ENCODE measurements around the gene MYOG. TPM values are rescaled to one million over a fixed set of nuclear protein-coding genes. Genes with fewer than 3 reads are reported as not detected.

Gene MYOG
- total and polyA plus RNA-seq, 10 of the 15 experiments (the other 5 are each of a cell fraction or from before 2014, with no cell fraction given), result not detected

DNA sequence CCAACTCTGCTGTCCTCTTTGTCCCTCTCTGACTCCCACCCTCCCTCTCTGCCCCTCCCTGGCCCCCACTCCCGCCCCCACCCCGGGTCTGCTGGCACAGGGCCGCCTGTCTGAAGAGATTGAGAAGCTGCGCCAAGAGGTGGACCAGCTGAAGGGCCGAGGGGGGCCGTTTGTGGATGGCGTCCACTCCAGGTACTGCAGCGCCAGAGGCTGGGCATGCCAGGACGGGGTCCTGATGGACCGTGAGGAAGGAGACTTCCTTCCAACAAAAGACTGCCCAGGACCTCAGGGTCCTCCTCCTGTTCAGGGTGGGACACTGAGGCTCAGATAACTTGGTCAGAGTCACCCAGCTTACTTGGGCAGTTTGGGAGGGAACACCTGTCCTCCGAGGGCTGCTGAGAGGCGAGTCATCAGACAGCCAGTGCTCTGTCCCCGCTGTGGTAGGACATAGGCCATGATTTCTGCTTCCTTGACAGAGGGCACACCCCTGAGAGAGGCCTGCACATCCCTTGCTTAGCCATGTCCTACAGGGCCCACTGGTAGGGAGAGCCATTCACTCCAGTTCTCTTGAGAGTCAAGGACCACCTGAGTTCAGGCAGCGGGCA is 36.1 kb downstream of the MYOG start:
- Histone ChIP-seq H3K79me2 (ENCODE audit: control insufficient read depth, insufficient read depth, low read length) (no peaks in the 10 kb centered on the region), H3K9me3 (replicated peaks; ENCODE audit: control insufficient read depth, insufficient read depth, low read length) (no peaks in the 10 kb centered on the region), H2AFZ (ENCODE audit: control insufficient read depth, low read depth, low read length) (no peak overlapping the region), H3K36me3 (ENCODE audit: control insufficient read depth in 2 of 2, insufficient read depth in 2 of 2, low read length in 1 of 2) (no peaks in the 10 kb centered on the region), H3K4me2 (ENCODE audit: control insufficient read depth, insufficient read depth) (no peak overlapping the region), H3K27me3 (replicated peaks in 1 of 2; ENCODE audit: control insufficient read depth in 2 of 2, insufficient read depth in 2 of 2, low read length in 1 of 2) (peaks cover 0 to 2% of the 10 kb centered on the region in 2 experiments; a peak in 1 of 4 replicates), H4K20me1 (ENCODE audit: control insufficient read depth, insufficient read depth) (no peaks in the 10 kb centered on the region), H3K4me1 (ENCODE audit: control insufficient read depth, insufficient read depth, low read length) (no peaks in the 10 kb centered on the region), H3K27ac (ENCODE audit: control insufficient read depth, insufficient read depth) (no peak overlapping the region), H3K9ac (ENCODE audit: control insufficient read depth, insufficient read depth, low read length) (no peak overlapping the region), H3K4me3 (no peak overlapping the region)
- FAIRE-seq, result no peak
- no peak for TF ChIP-seq IKZF1 (conservative IDR thresholded peaks at IDR 0.05)
- TF ChIP-seq ZNF384 (IDR thresholded peaks at IDR 0.05; ENCODE audit: borderline replicate concordance, low read depth, low read length), result no peak
- TF ChIP-seq YBX1 (IDR thresholded peaks at IDR 0.05), result no peak
- TF ChIP-seq ZNF217 (IDR thresholded peaks at IDR 0.05), result no peak
- TF ChIP-seq, protein P1, sequence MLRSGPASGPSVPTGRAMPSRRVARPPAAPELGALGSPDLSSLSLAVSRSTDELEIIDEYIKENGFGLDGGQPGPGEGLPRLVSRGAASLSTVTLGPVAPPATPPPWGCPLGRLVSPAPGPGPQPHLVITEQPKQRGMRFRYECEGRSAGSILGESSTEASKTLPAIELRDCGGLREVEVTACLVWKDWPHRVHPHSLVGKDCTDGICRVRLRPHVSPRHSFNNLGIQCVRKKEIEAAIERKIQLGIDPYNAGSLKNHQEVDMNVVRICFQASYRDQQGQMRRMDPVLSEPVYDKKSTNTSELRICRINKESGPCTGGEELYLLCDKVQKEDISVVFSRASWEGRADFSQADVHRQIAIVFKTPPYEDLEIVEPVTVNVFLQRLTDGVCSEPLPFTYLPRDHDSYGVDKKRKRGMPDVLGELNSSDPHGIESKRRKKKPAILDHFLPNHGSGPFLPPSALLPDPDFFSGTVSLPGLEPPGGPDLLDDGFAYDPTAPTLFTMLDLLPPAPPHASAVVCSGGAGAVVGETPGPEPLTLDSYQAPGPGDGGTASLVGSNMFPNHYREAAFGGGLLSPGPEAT (IDR thresholded peaks at IDR 0.05; ENCODE audit: low read depth), result no peak
- TF ChIP-seq, protein P2, sequence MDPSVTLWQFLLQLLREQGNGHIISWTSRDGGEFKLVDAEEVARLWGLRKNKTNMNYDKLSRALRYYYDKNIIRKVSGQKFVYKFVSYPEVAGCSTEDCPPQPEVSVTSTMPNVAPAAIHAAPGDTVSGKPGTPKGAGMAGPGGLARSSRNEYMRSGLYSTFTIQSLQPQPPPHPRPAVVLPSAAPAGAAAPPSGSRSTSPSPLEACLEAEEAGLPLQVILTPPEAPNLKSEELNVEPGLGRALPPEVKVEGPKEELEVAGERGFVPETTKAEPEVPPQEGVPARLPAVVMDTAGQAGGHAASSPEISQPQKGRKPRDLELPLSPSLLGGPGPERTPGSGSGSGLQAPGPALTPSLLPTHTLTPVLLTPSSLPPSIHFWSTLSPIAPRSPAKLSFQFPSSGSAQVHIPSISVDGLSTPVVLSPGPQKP (IDR thresholded peaks at IDR 0.05; ENCODE audit: low read depth, low read length), result no peak
- TF ChIP-seq ESRRA (IDR thresholded peaks at IDR 0.05; ENCODE audit: low read length), result no peak
- TF ChIP-seq SREBF1 (IDR thresholded peaks at IDR 0.05; ENCODE audit: low read length), result no peak
- no peak for TF ChIP-seq HDAC6 (IDR thresholded peaks at IDR 0.05; ENCODE audit: unreplicated experiment)
- TF ChIP-seq POU2F2 (IDR thresholded peaks at IDR 0.05; ENCODE audit: borderline replicate concordance, low read depth, low read length), result no peak
- no peak for TF ChIP-seq CHD2 (IDR thresholded peaks at IDR 0.05; ENCODE audit: borderline replicate concordance, low read depth, low read length)
- POLR2A ChIA-PET, result no interaction called here
- ATAC-seq, result no peak
- RAD21 ChIA-PET (ENCODE audit: unreplicated experiment), result no interaction called here
- BruUV-seq (replicated peaks), result no TSS peak
- in situ Hi-C loops (cut with MboI), result no loop called here
- intact Hi-C loops (cut with micrococcal nuclease; ENCODE audit: unreplicated experiment), result no loop called here
- DNase-seq (ENCODE audit: low read depth, low spot score), result no peak
- 23% methylated on average over 11 of the region's 14 CpGs for WGBS (ENCODE audit: insufficient coverage, insufficient replicate concordance, low lambda C conversion rate, missing lambda C conversion rate)
- CTCF ChIA-PET, result no interaction called here
- SMC1A ChIA-PET (ENCODE audit: uncharacterized antibody, unreplicated experiment), result no interaction called here
